Left lung (tissue), 10 donors: Measurements from ENCODE around the gene AOPEP. TPM values are rescaled to one million over a fixed set of nuclear protein-coding genes. Genes with fewer than 3 reads are reported as not detected.
"Not testable (repeated sequence)": the region's sequence is repeated elsewhere in the genome, so short reads cannot be mapped to it uniquely, and the experiment has no call there.

Experiments
- ATAC-seq: fragments of 200-7000 bp; cut with Tn5 transposase; one replicate; pipeline ENCODE4 v1.9.1; 2020; ENCODE audit warnings: moderate library complexity
- DNase-seq, 4 donors: peaks; one replicate each; pipeline ENCODE4 v3.0.0-alpha.2; 2013 to 2020
- H3K27ac ChIP-seq, 2 donors: fragments of 200-600 bp; sonication (generic) in 1 of 2; one replicate each; pipeline versions ENCODE4 v1.5.0 to v1.8.0; 2020 to 2021
- H3K27me3 ChIP-seq, 2 donors: fragments of 200-600 bp; sonication (generic) in 1 of 2; one replicate each; pipeline versions ENCODE4 v1.5.0 to v1.8.0; 2020 to 2021
- H3K36me3 ChIP-seq, 2 donors: fragments of 200-600 bp; sonication (generic) in 1 of 2; one replicate each; pipeline versions ENCODE4 v1.5.0 to v1.8.0; 2020 to 2021
- H3K4me1 ChIP-seq, 2 donors: fragments of 200-600 bp; one replicate each; pipeline ENCODE4 v1.8.0; 2021
- H3K4me3 ChIP-seq, 2 donors: fragments of 200-600 bp; sonication (generic) in 1 of 2; one replicate each; pipeline versions ENCODE4 v1.5.0 to v1.8.0; 2020 to 2021; ENCODE audit warnings: mild to moderate bottlenecking in 1 of 2
- H3K9me3 ChIP-seq, 2 donors: fragments of 200-600 bp; sonication (generic) in 1 of 2; one replicate each; pipeline versions ENCODE4 v1.5.0 to v1.8.0; 2020 to 2021
- intact Hi-C, 2 donors: fragments of 100-400 bp; cut with DNase I; formaldehyde crosslinking; loops; one replicate each; pipeline versions ENCODE4 v1.11.2 to v1.14.2; 2022
- polyA plus RNA-seq, 6 donors: library from polyadenylated mRNA; unstranded; fragments of 120-200 nt; gene quantifications; one replicate each; pipeline ENCODE4 v1.2.1, GENCODE V29; 2013; ENCODE audit not compliant: insufficient read length in 6 of 6
- total RNA-seq, 2 donors: library from RNA; stranded (reverse); fragmentation: NEBNext Ultra II Directional; extraction: Animal tissue kit (Norgen Biotek cat#: 25700); gene quantifications; one replicate each; pipeline ENCODE4 v1.2.1, GENCODE V29; 2021
- TF ChIP-seq, protein P1 (sequence below), 2 donors: fragments of 200-600 bp; sonication (generic) in 1 of 2; IDR thresholded peaks; one replicate each; pipeline versions ENCODE4 v1.5.0 to v1.8.0; 2021; ENCODE audit warnings: antibody characterized with exemption in 2 of 2
- donor health status: DM: no; HTN: yes; CAD: no.
- donor health status: DM: no; HTN: no; CAD: no.

Gene AOPEP
- total and polyA plus RNA-seq, 8 donors: 32.5 to 83.2 (median 39.9) TPM

DNA sequence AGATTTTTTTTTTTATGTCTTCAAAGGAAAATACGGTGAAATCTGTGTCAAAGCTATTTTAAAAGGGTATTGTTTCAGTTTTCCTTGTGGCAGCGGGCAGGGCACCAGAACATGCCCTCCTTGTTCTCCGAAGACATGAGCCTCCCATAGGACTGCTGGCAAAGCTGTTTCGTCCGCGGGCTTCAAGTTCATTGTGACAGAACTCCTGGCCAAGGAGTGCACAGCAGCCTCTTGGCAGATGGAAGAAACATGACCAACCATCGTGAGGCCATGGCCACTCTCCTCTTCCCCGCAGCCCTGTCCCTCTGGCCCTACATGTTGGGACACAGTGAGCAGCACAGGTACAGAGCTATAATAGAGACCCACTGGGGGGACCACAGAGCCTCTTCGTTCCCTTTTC is 99.5 kb downstream of the AOPEP start:
- no peak for DNase-seq
- intact Hi-C loops: no loop called here
- Histone ChIP-seq H3K4me3 (no peak overlapping the region), H3K9me3 (no peaks in the 10 kb centered on the region), H3K36me3 (peaks cover 0 to 6% of the 10 kb centered on the region in 2 donors), H3K27ac (no peak overlapping the region), H3K27me3 (no peaks in the 10 kb centered on the region), H3K4me1 (peaks cover 3 to 9% of the 10 kb centered on the region in 2 donors)
- no peak for ATAC-seq
- TF ChIP-seq, protein P1, sequence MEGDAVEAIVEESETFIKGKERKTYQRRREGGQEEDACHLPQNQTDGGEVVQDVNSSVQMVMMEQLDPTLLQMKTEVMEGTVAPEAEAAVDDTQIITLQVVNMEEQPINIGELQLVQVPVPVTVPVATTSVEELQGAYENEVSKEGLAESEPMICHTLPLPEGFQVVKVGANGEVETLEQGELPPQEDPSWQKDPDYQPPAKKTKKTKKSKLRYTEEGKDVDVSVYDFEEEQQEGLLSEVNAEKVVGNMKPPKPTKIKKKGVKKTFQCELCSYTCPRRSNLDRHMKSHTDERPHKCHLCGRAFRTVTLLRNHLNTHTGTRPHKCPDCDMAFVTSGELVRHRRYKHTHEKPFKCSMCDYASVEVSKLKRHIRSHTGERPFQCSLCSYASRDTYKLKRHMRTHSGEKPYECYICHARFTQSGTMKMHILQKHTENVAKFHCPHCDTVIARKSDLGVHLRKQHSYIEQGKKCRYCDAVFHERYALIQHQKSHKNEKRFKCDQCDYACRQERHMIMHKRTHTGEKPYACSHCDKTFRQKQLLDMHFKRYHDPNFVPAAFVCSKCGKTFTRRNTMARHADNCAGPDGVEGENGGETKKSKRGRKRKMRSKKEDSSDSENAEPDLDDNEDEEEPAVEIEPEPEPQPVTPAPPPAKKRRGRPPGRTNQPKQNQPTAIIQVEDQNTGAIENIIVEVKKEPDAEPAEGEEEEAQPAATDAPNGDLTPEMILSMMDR (IDR thresholded peaks at IDR 0.05): no peak

DNA sequence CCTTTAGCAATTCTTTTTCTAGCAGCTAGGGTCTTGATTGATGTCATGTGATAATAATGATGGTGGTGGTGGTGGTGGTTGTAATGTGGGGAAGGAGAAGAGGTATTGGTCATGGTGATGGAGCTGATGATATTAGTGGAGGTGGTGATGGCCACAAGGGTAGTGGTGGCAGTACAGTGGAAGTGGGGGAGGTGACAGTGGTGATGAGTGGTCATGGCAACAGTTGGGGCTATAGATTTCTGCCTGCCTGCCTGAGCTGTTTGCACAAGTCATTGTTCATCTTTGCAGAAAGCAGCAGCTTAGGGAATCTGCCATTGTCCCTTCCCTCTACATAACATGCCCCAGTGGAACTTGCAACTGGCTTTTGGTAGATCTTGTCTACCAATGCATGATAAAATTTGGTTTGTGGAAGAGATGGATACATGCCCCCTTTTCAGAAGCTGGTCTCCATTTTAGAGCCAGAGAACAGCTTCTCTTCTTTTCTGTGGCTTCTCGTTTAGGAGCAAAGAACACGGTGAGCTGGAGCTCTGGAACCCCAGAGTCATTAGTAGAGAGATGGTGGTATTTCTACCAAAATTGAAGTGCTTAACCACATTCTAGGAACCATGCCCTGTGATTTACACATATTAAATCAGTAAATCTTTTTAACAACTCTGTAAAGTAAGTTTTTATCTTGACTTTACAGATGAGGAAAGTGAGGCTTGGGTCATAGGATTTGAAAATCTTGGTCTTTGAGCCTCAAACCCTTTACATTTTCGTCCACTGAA is 100.3 kb downstream of the AOPEP start:
- Histone ChIP-seq H3K36me3 (peaks cover 0 to 6% of the 10 kb centered on the region in 2 donors), H3K27me3 (no peaks in the 10 kb centered on the region), H3K4me3 (no peak overlapping the region), H3K9me3 (peaks cover 0 to 2% of the 10 kb centered on the region in 2 donors), H3K4me1 (peaks cover 3 to 9% of the 10 kb centered on the region in 2 donors), H3K27ac (peak overlapping the region in 1 of 2 donors; percentile 69)
- ATAC-seq: no peak
- no peak for DNase-seq
- TF ChIP-seq, protein P1 (IDR thresholded peaks at IDR 0.05): no peak
- intact Hi-C loops: no loop called here

DNA sequence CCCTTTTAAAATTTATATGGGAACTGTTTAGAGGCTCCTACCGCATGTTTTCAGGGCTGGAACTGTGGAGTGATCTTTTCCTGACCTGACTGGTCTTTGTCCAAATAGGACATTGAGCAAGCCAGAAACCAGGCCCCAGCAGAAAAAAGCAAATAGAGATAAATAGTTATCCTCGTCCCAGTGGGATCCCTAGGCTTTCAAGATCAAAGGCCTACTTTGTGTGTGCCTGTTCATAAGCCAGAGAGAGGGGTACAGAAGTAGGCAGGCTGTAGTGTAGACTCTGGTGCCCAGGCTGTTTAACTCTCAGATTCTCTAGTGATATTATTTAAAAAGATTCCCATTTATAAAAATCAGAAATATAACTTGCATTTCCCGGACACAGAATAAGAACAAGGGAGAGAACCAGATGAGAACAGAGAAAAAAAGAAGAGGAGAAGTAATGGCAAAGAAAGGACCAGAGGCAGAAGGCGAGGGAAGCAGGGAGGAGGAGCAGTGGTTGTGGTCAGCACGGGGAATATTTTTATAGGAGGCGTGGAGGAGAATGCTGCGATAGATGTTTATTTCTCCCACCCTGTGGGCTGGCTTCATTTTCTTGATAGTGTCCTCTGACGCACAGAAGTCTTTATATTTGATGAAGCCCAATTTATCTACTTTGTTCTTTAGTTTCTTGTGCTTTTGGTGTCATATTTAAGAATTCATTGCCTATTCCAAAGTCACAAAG is 101.2 kb downstream of the AOPEP start:
- Histone ChIP-seq H3K27me3 (no peaks in the 10 kb centered on the region), H3K4me3 (no peak overlapping the region), H3K4me1 (peaks cover 3 to 9% of the 10 kb centered on the region in 2 donors), H3K9me3 (peaks cover 0 to 2% of the 10 kb centered on the region in 2 donors), H3K27ac (peak overlapping the region in 1 of 2 donors; percentile 69), H3K36me3 (peaks cover 0 to 6% of the 10 kb centered on the region in 2 donors)
- TF ChIP-seq, protein P1 (IDR thresholded peaks at IDR 0.05): no peak
- intact Hi-C loops: no loop called here
- DNase-seq (peak in 2 of 4 donors; percentile 42 to 63), ATAC-seq (peak; percentile 47)

DNA sequence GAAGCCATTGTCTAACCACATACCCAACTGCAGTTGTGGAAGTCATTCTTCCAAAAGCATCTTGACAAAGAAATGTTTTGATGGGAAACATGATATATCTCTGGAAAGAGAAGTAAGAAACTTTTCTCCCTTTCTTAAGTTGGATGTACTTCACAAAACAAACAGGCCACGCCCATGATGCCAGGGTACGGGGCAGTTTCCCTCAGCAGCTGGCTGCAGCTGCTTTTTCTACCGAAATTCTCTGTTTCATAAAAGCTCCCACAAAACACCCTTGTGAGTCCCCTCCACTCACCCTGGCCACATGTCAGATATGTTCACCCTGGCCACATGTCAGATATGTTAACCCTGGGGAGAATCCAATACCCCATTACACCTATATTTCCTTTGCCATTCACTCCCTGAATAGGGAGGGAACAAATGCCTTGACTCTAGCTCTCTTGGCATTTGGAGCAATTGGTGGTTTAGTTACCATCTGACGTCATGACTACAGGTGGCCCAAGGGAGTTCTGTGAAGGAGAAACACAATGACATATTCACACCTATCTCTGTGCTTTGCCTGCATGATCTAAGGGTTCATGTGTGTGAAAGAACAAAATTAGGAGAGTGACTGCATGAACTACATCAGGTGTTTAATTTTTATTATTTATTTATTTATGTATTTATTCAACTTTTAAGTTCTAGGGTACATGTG is 103.0 kb downstream of the AOPEP start:
- Histone ChIP-seq H3K27ac (no peak overlapping the region), H3K27me3 (no peaks in the 10 kb centered on the region), H3K4me3 (no peak overlapping the region), H3K36me3 (peaks cover 0 to 6% of the 10 kb centered on the region in 2 donors), H3K9me3 (peaks cover 0 to 2% of the 10 kb centered on the region in 2 donors), H3K4me1 (peaks cover 3 to 9% of the 10 kb centered on the region in 2 donors)
- DNase-seq (no peak), ATAC-seq (no peak)
- TF ChIP-seq, protein P1 (IDR thresholded peaks at IDR 0.05): no peak
- intact Hi-C loops: no loop called here

DNA sequence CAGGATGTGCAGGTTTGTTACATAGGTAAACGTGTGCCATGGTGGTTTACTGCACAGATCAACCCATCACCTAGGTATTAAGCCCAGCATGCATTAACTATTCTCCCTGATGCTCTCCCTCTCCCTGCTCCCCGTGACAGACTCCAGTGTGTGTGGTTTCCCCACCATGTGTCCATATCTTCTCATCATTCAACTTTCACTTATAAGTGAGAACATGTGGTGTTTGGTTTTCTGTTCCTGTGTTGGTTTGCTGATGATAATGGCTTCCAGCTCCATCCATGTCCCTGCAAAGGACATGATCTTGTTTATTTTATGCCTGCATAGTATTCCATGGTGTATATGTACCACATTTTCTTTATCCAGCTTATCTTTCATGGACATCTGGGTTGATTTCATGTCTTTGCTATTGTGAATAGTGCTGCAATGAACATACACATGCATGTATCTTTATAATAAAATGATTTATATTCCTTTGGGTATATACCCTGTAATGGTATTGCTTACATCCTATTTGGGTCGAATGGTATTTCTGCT is 103.6 kb downstream of the AOPEP start:
- H3K4me3 ChIP-seq, H3K36me3 ChIP-seq, H3K27ac ChIP-seq, H3K4me1 ChIP-seq, H3K9me3 ChIP-seq, DNase-seq, intact Hi-C loops, ATAC-seq, H3K27me3 ChIP-seq: not testable (repeated sequence)
